H9 (cell line): ENCODE results near the gene EFNA3. TPM values are rescaled to one million over a fixed set of nuclear protein-coding genes. Genes with fewer than 3 reads are reported as not detected.

ENCODE experiments used
- DNase-seq: peaks from one replicate; pipeline ENCODE4 v3.0.0-alpha.2; 2017
- H2AFZ ChIP-seq: one replicate; pipeline ENCODE4 v1.6.1; 2013; ENCODE audit warnings: mild to moderate bottlenecking, low read length, control low read depth, moderate library complexity
- H2AK5ac ChIP-seq: 2 replicates; pipeline ENCODE4 v1.6.1; 2013; ENCODE audit warnings: low read length, control low read depth, mixed read lengths; ENCODE audit not compliant: insufficient read length
- H2BK120ac ChIP-seq: one replicate; pipeline ENCODE4 v1.6.1; 2013; ENCODE audit warnings: low read depth, mild to moderate bottlenecking, low read length, control low read depth, inconsistent platforms; ENCODE audit not compliant: poor library complexity, severe bottlenecking
- H2BK12ac ChIP-seq: 2 replicates; pipeline ENCODE4 v1.6.1; 2013; ENCODE audit warnings: low read length, control low read depth, mixed read lengths, low read depth; ENCODE audit not compliant: insufficient read length
- H2BK15ac ChIP-seq: 2 replicates; pipeline ENCODE4 v1.6.1; 2013; ENCODE audit warnings: low read depth, low read length, control low read depth
- H2BK20ac ChIP-seq: one replicate; pipeline ENCODE4 v1.6.1; 2013; ENCODE audit warnings: low read depth, mild to moderate bottlenecking, low read length, control low read depth, inconsistent platforms; ENCODE audit not compliant: poor library complexity, severe bottlenecking
- H2BK5ac ChIP-seq: 2 replicates; pipeline ENCODE4 v1.6.1; 2013; ENCODE audit warnings: low read length, control low read depth, mixed read lengths; ENCODE audit not compliant: insufficient read length
- H3K14ac ChIP-seq: 2 replicates; pipeline ENCODE4 v1.6.1; 2013; ENCODE audit warnings: low read length, control low read depth; ENCODE audit not compliant: insufficient read depth
- H3K18ac ChIP-seq: 2 replicates; pipeline ENCODE4 v1.6.1; 2013; ENCODE audit warnings: low read depth, mild to moderate bottlenecking, mixed read lengths, low read length, control low read depth; ENCODE audit not compliant: insufficient read length
- H3K23ac ChIP-seq: 2 replicates; pipeline ENCODE4 v1.6.1; 2013; ENCODE audit warnings: low read length, control low read depth, mixed read lengths, low read depth; ENCODE audit not compliant: insufficient read length
- H3K23me2 ChIP-seq: 2 replicates; pipeline ENCODE4 v1.6.1; 2013; ENCODE audit warnings: low read depth, mild to moderate bottlenecking, mixed read lengths, low read length, control low read depth; ENCODE audit not compliant: insufficient read length, poor library complexity, severe bottlenecking
- H3K27ac ChIP-seq: 2 replicates; pipeline ENCODE4 v1.5.1; 2013; ENCODE audit warnings: low read length, control low read depth, mixed read lengths, low read depth; ENCODE audit not compliant: insufficient read length
- H3K27me3 ChIP-seq: 2 replicates; pipeline ENCODE4 v1.6.1; 2013; ENCODE audit warnings: low read length, control low read depth, inconsistent platforms; ENCODE audit not compliant: insufficient read depth
- H3K4ac ChIP-seq: 2 replicates; pipeline ENCODE4 v1.6.1; 2013; ENCODE audit warnings: low read depth, mild to moderate bottlenecking, control low read depth, inconsistent platforms, low read length, moderate library complexity
- H3K4me1 ChIP-seq: 2 replicates; pipeline ENCODE4 v1.6.1; 2013; ENCODE audit warnings: low read length, control low read depth, inconsistent platforms; ENCODE audit not compliant: insufficient read depth
- H3K4me2 ChIP-seq: 2 replicates; pipeline ENCODE4 v1.6.1; 2013; ENCODE audit warnings: low read length, control low read depth, mixed read lengths; ENCODE audit not compliant: insufficient read length, insufficient read depth
- H3K56ac ChIP-seq: 2 replicates; pipeline ENCODE4 v1.6.1; 2013; ENCODE audit warnings: low read depth, mild to moderate bottlenecking, mixed read lengths, low read length, control low read depth; ENCODE audit not compliant: insufficient read length
- H3K79me1 ChIP-seq: 2 replicates; pipeline ENCODE4 v1.6.1; 2013; ENCODE audit warnings: low read depth, mild to moderate bottlenecking, moderate library complexity, low read length, control low read depth, inconsistent platforms; ENCODE audit not compliant: insufficient read depth, poor library complexity, severe bottlenecking
- H3K79me2 ChIP-seq: 2 replicates; pipeline ENCODE4 v1.6.1; 2013; ENCODE audit warnings: low read length, control low read depth, inconsistent platforms; ENCODE audit not compliant: insufficient read depth
- H3K9ac ChIP-seq: 2 replicates; pipeline ENCODE4 v1.6.1; 2013; ENCODE audit warnings: low read length, control low read depth, mixed read lengths; ENCODE audit not compliant: insufficient read length; ENCODE audit errors: extremely low read depth
- H3K9me3 ChIP-seq: one replicate; pipeline ENCODE4 v1.6.1; 2013; ENCODE audit warnings: low read depth, low read length, inconsistent platforms; ENCODE audit not compliant: control insufficient read depth
- H3T11ph ChIP-seq: one replicate; pipeline ENCODE4 v1.6.1; 2013; ENCODE audit warnings: mild to moderate bottlenecking, low read length, control low read depth, inconsistent platforms
- H4K20me1 ChIP-seq: one replicate; pipeline ENCODE4 v1.6.1; 2013; ENCODE audit not compliant: control insufficient read depth, insufficient read length, insufficient read depth
- H4K5ac ChIP-seq: 2 replicates; pipeline ENCODE4 v1.6.1; 2013; ENCODE audit warnings: low read depth, mild to moderate bottlenecking, mixed read lengths, low read length, control low read depth; ENCODE audit not compliant: insufficient read length
- H4K8ac ChIP-seq: replicated peaks from 2 replicates; pipeline ENCODE4 v1.6.1; 2013; ENCODE audit warnings: low read length, control low read depth, mixed read lengths, low read depth; ENCODE audit not compliant: insufficient read length
- H4K91ac ChIP-seq: 2 replicates; pipeline ENCODE4 v1.6.1; 2013; ENCODE audit warnings: low read depth, mild to moderate bottlenecking, moderate library complexity, mixed read lengths, low read length, control low read depth; ENCODE audit not compliant: insufficient read length
- H3K27ac Mint-ChIP-seq, 3 experiments: 2 replicates in 2 of 3; 3 replicates in 1 of 3; pipeline ENCODE4 v1.8.0; 2020 to 2021; ENCODE audit warnings: mixed read lengths in 3 of 3, mild to moderate bottlenecking in 1 of 3, moderate library complexity in 1 of 3
- H3K27me3 Mint-ChIP-seq: 2 replicates; pipeline ENCODE4 v1.8.0; 2021; ENCODE audit warnings: low read depth, mild to moderate bottlenecking, moderate library complexity, mixed read lengths
- H3K36me3 Mint-ChIP-seq, 3 experiments: 2 replicates in 2 of 3; 3 replicates in 1 of 3; pipeline ENCODE4 v1.8.0; 2020 to 2021; ENCODE audit warnings: low read depth in 3 of 3, mixed read lengths in 3 of 3; ENCODE audit not compliant: insufficient read depth in 1 of 3
- H3K4me1 Mint-ChIP-seq, 2 experiments: 2 replicates each; pipeline ENCODE4 v1.8.0; 2020; ENCODE audit warnings: mixed read lengths in 2 of 2
- H3K4me3 Mint-ChIP-seq, 2 experiments: 2 replicates in 1 of 2; 3 replicates in 1 of 2; pipeline ENCODE4 v1.8.0; 2020 to 2021; ENCODE audit warnings: mild to moderate bottlenecking in 2 of 2, mixed read lengths in 2 of 2, moderate library complexity in 1 of 2
- H3K9me3 Mint-ChIP-seq, 2 experiments: 2 replicates in 1 of 2; 3 replicates in 1 of 2; pipeline ENCODE4 v1.8.0; 2020; ENCODE audit warnings: mild to moderate bottlenecking in 2 of 2, mixed read lengths in 2 of 2, moderate library complexity in 1 of 2
- WGBS: extraction: QIAGEN DNeasy Blood & Tissue Kit; methylation state at CpG from one replicate; pipeline ENCODE4 v1.1.7; 2013; ENCODE audit warnings: missing lambda C conversion rate, low lambda C conversion rate, mixed read lengths; ENCODE audit not compliant: insufficient read length; ENCODE audit errors: extremely low coverage; 5-methylcytosine and 5-hydroxymethylcytosine counted together
- total RNA-seq: library from RNA; stranded (reverse); gene quantifications from 2 replicates; pipeline ENCODE4 v1.2.1, GENCODE V29; 2021
- TF ChIP-seq, protein P1 (sequence below): fragments of 200-600 bp; sonication (generic); conservative IDR thresholded peaks from 3 replicates; pipeline ENCODE4 v1.8.0; 2021; ENCODE audit warnings: antibody characterized with exemption, mild to moderate bottlenecking

The EFNA3 gene
- total RNA-seq, 1 experiment from 2014 or later: 3.9 TPM

DNA sequence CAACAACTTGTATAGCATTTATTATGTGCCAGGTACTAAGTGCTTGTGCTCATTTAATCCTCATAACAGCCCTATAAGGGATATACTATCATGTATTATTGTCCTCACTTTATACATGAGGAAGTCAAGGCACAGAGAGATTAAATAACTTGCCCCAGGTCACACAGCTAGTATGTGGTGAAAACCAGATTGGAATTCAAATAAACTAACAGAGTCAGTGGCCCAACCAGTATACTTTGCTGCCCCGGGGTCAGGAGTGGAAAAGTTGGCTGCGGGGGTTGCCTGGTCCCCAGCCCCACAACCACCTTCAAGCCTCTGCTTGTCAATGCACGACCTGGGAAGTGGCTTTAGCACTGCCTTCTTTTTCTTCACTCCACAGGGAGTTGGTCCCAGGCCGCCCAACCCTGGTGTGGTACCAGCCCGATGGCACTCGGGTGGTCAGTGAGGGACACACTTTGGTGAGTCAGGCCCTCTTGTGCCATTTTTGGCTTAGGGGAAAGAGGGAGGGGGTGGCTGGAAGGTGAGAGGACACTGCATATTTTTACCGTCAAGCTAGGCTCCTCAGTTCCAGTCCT lies 25.0 kb upstream of the EFNA3 start:
- Mint-ChIP-seq H3K27me3 (peaks cover 19% of the 10 kb centered on the region), H3K9me3 (no peaks in the 10 kb centered on the region), H3K4me3 (no peak overlapping the region), H3K36me3 (peaks cover 10 to 18% (median 18%) of the 10 kb centered on the region in 3 experiments; a peak in 6 of 7 replicates), H3K27ac (no peak overlapping the region), H3K4me1 (peaks cover 21 to 24% of the 10 kb centered on the region in 2 experiments)
- Histone ChIP-seq H3K4ac (no peak overlapping the region), H4K5ac (no peak overlapping the region), H3K23me2 (peaks cover 16% of the 10 kb centered on the region), H2AFZ (no peak overlapping the region), H3K79me2 (no peaks in the 10 kb centered on the region), H4K91ac (no peak overlapping the region), H4K8ac (no peak overlapping the region), H3K27ac (no peak overlapping the region), H3K14ac (no peak overlapping the region), H3T11ph (no peak overlapping the region), H3K4me2 (no peak overlapping the region), H3K23ac (no peak overlapping the region), H2BK20ac (no peak overlapping the region), H3K27me3 (peaks cover 4% of the 10 kb centered on the region; the same call in 1 of the 2 replicates), H3K79me1 (no peaks in the 10 kb centered on the region), H4K20me1 (no peaks in the 10 kb centered on the region), H3K9ac (no peak overlapping the region), H3K9me3 (no peaks in the 10 kb centered on the region), H3K4me1 (no peaks in the 10 kb centered on the region; the same call in 1 of the 2 replicates), H2BK120ac (no peak overlapping the region), H3K56ac (no peak overlapping the region), H2AK5ac (no peak overlapping the region), H2BK5ac (no peak overlapping the region), H2BK15ac (no peak overlapping the region), H3K18ac (no peak overlapping the region), H2BK12ac (no peak overlapping the region)
- no peak for DNase-seq
- WGBS: no CpG with 5 or more reads among the region's 7 CpGs
- TF ChIP-seq, protein P1, sequence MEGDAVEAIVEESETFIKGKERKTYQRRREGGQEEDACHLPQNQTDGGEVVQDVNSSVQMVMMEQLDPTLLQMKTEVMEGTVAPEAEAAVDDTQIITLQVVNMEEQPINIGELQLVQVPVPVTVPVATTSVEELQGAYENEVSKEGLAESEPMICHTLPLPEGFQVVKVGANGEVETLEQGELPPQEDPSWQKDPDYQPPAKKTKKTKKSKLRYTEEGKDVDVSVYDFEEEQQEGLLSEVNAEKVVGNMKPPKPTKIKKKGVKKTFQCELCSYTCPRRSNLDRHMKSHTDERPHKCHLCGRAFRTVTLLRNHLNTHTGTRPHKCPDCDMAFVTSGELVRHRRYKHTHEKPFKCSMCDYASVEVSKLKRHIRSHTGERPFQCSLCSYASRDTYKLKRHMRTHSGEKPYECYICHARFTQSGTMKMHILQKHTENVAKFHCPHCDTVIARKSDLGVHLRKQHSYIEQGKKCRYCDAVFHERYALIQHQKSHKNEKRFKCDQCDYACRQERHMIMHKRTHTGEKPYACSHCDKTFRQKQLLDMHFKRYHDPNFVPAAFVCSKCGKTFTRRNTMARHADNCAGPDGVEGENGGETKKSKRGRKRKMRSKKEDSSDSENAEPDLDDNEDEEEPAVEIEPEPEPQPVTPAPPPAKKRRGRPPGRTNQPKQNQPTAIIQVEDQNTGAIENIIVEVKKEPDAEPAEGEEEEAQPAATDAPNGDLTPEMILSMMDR: no peak
